HUDEP-2 (cell line): ENCODE results near the gene UBXN6.
A peak's percentile ranks its signal among the peaks of the same experiment; 100 is the strongest.

Experiments
- DNase-seq, 76 experiments: peaks; one replicate each; lab custom pipeline; 2025; ENCODE audit not compliant: unreplicated experiment in 76 of 76; lab: John Stamatoyannopoulos, UW

The UBXN6 gene

GRCh38 chr19:4457654-4458395 is at the start of gene UBXN6:
Gene UBXN6, minus strand, starts transcription at chr19:4457794. Its CDS starts 97 bp downstream, at chr19:4457697.
- peak in 75 of 76 experiments; percentile 96 to 100 (median 99) for DNase-seq

GRCh38 chr19:4507150-4507452 is 49.5 kb upstream of the UBXN6 start:
- DNase-seq = no peak

GRCh38 chr19:4506449-4507149 is 49.0 kb upstream of the UBXN6 start:
- DNase-seq = no peak

GRCh38 chr19:4505570-4506448 is 48.2 kb upstream of the UBXN6 start:
- DNase-seq = no peak

- no peak for DNase-seq
Measured at GRCh38 chr19:4504891-4505569, 47.4 kb upstream of the UBXN6 start.

- DNase-seq = no peak
Measured at GRCh38 chr19:4504297-4504701, 46.7 kb upstream of the UBXN6 start.

GRCh38 chr19:4503825-4504170 is 46.2 kb upstream of the UBXN6 start:
- no peak for DNase-seq

GRCh38 chr19:4503132-4503824 is 45.7 kb upstream of the UBXN6 start:
- DNase-seq = no peak

GRCh38 chr19:4502282-4503131 is 44.9 kb upstream of the UBXN6 start:
- no peak for DNase-seq

- DNase-seq = no peak
Measured at GRCh38 chr19:4501691-4502090, 44.1 kb upstream of the UBXN6 start.

- no peak for DNase-seq
Measured at GRCh38 chr19:4500841-4501591, 43.4 kb upstream of the UBXN6 start.

- no peak for DNase-seq
Measured at GRCh38 chr19:4499855-4500254, 42.3 kb upstream of the UBXN6 start.

- no peak for DNase-seq
Measured at GRCh38 chr19:4499318-4499717, 41.7 kb upstream of the UBXN6 start.

GRCh38 chr19:4498694-4499093 is 41.1 kb upstream of the UBXN6 start:
- no peak for DNase-seq

- DNase-seq = no peak
Measured at GRCh38 chr19:4497770-4498389, 40.3 kb upstream of the UBXN6 start.

- DNase-seq = no peak
Measured at GRCh38 chr19:4496304-4496703, 38.7 kb upstream of the UBXN6 start.

- no peak for DNase-seq
Measured at GRCh38 chr19:4495471-4495870, 37.9 kb upstream of the UBXN6 start.

- DNase-seq = no peak
Measured at GRCh38 chr19:4494691-4495064, 37.1 kb upstream of the UBXN6 start.
